Measurements from ENCODE around the gene LZTS3. TPM values are rescaled to one million over a fixed set of nuclear protein-coding genes. Genes with fewer than 3 reads are reported as not detected.

The LZTS3 gene
- total and polyA plus RNA-seq, 2 of the 8 experiments (the other 6 are each of a cell fraction or from before 2014, with no cell fraction given): 31.8 to 33.5 TPM

DNA sequence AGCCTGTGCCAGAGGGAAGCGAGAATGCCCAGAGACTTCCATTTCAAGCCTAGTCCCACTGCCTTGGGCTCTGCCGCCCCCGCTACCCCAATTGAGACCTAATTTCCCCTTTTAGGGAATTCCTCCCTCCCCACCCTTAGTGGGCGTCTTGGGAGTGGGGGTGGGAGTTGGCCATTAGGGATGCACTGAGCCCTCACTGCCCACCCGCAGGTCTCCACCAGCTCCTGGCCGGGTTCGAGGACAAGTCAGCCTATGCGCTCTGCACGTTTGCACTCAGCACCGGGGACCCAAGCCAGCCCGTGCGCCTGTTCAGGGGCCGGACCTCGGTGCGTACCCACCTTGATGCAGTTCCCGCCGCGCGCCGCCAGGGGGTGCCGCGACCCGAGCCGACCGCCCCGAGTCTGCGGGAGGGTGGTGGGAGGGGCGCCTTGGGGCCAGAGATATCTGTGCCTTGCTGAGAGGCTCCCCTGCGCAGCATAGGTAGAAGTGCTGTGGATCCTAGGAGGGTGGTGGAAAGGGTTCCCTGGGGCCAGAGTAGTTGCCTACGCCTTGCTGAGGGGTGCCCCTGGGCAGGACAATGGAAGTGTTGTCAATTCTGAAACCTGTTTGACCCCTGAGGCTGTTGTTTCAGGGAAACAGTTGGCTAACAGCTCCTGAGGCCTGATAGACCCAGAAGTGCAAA is 45.1 kb upstream of the LZTS3 start:
- 27% methylated on average over 30 of the region's 30 CpGs; no CpG with 5 or more reads in 1 of the 2 experiments for WGBS, 2 experiments (ENCODE audit: extremely low coverage in 1 of 2, insufficient coverage in 1 of 2, insufficient read length in 1 of 2, insufficient replicate concordance in 2 of 2, low coverage in 1 of 2, low lambda C conversion rate in 2 of 2, missing lambda C conversion rate in 1 of 2)
- peaks cover 0 to 2% (median 0%) of the 10 kb centered on the region in 4 experiments; a peak in 2 of 7 replicates for H3K4me1 ChIP-seq (replicated peaks in 1 of 4; ENCODE audit: control insufficient read depth in 3 of 4, insufficient read depth in 4 of 4, low read length in 3 of 4)
- H3K4me3 ChIP-seq (ENCODE audit: extremely low read depth in 1 of 4, insufficient read depth in 2 of 4, low read depth in 3 of 4, low read length in 4 of 4): no peak overlapping the region
- ChIA-PET CTCF (ENCODE audit: partially characterized antibody) (interaction anchor here (0.6 to 9.5 kb wide), 33 partner anchors 8 to 1873 kb away, joined by 3 to 158 read pairs (median 4); partner anchors contain the start of genes FASTKD5, ITPA and UBOX5), POLR2A (ENCODE audit: partially characterized antibody) (interaction anchor here (1.2 to 8.7 kb wide), 5 partner anchors 9 to 30 kb away, joined by 3 to 46 read pairs (median 7); partner anchors contain the start of genes ITPA and SLC4A11)
- no peak overlapping the region for H2BK15ac ChIP-seq (ENCODE audit: low read length)
- no peak overlapping the region for H3K18ac ChIP-seq (ENCODE audit: extremely low read depth, low read length)
- DNase-seq (ENCODE audit: low read depth in 1 of 2, low spot score in 2 of 2) (peak in 1 of 2 experiments; percentile 98), FAIRE-seq (no peak)
- H3K4ac ChIP-seq (replicated peaks; ENCODE audit: insufficient read length, low read depth, low read length): no peak overlapping the region
- no peak overlapping the region for H4K8ac ChIP-seq (ENCODE audit: extremely low read depth, insufficient read depth, low read length)
- H3K14ac ChIP-seq (ENCODE audit: insufficient read length): no peak overlapping the region
- no peak overlapping the region for H4K5ac ChIP-seq (ENCODE audit: insufficient read length, low read depth, low read length)
- H3K79me1 ChIP-seq (ENCODE audit: low read depth, low read length): 0 out of 2 replicates have a peak, but pooled peaks cover 2% of the 10 kb centered on the region
- no peaks in the 10 kb centered on the region for H3K27me3 ChIP-seq (replicated peaks in 1 of 4; ENCODE audit: control insufficient read depth in 3 of 4, extremely low read depth in 1 of 4, insufficient read depth in 3 of 4, low read length in 3 of 4)
- H3K23ac ChIP-seq (ENCODE audit: insufficient read length): no peak overlapping the region
- no peak overlapping the region for H3K9ac ChIP-seq (replicated peaks in 1 of 4; ENCODE audit: extremely low read depth in 1 of 4, low read depth in 3 of 4, low read length in 3 of 4)
- no peak overlapping the region for H3K56ac ChIP-seq (replicated peaks; ENCODE audit: insufficient read length, low read depth, low read length)
- H2BK5ac ChIP-seq (ENCODE audit: low read depth, low read length): no peak overlapping the region; the same call in 1 of the 2 replicates
- H2AFZ ChIP-seq (ENCODE audit: low read length): no peak overlapping the region
- no peak overlapping the region for H2AK5ac ChIP-seq (ENCODE audit: low read depth, low read length)
- H3K79me2 ChIP-seq (ENCODE audit: control insufficient read depth in 1 of 2, insufficient read depth in 2 of 2, low read length in 2 of 2): no peaks in the 10 kb centered on the region
- no peak overlapping the region for H2BK12ac ChIP-seq (ENCODE audit: low read depth, low read length)
- H4K91ac ChIP-seq (replicated peaks; ENCODE audit: insufficient read length, low read length): no peak overlapping the region
- H3K36me3 ChIP-seq (ENCODE audit: control insufficient read depth in 2 of 4, insufficient read depth in 4 of 4, low read length in 3 of 4): peaks cover 4 to 40% (median 19%) of the 10 kb centered on the region in 4 experiments
- H2BK120ac ChIP-seq (replicated peaks; ENCODE audit: low read depth, low read length): no peak overlapping the region
- H3K27ac ChIP-seq (ENCODE audit: low read depth, low read length): no peak overlapping the region
- H4K20me1 ChIP-seq (replicated peaks in 1 of 2; ENCODE audit: control insufficient read depth in 1 of 2, insufficient read depth in 2 of 2, low read length in 2 of 2): peaks cover 0 to under 1% of the 10 kb centered on the region in 2 experiments
- H3K4me2 ChIP-seq (ENCODE audit: insufficient read depth in 1 of 2, low read depth in 2 of 2, low read length in 2 of 2): no peak overlapping the region
- H3K9me3 ChIP-seq (ENCODE audit: insufficient read depth in 2 of 2, low read depth in 1 of 2, low read length in 1 of 2): no peaks in the 10 kb centered on the region
- no peaks in the 10 kb centered on the region; the same call in 1 of the 2 replicates for H3K23me2 ChIP-seq (ENCODE audit: low read depth, low read length)
- H2BK20ac ChIP-seq (ENCODE audit: low read length): no peak overlapping the region
- TF ChIP-seq RXRA (IDR thresholded peaks at IDR 0.05; ENCODE audit: insufficient read depth, low read depth, low read length) (0 out of 2 replicates have a peak, but pooled peaks have one; percentile 49), CTBP2 (IDR thresholded peaks at IDR 0.05; ENCODE audit: borderline replicate concordance, insufficient read depth, insufficient read length, low read length) (no peak), CREB1 (IDR thresholded peaks at IDR 0.05) (peak; percentile 47; the same call in 1 of the 2 replicates), GABPA (IDR thresholded peaks at IDR 0.05; ENCODE audit: borderline replicate concordance, insufficient read depth, low read length) (peak; percentile 77), TAF1 (IDR thresholded peaks at IDR 0.05; ENCODE audit: low read depth, low read length) (no peak), YY1 (IDR thresholded peaks at IDR 0.05; ENCODE audit: low read depth, low read length) (0 out of 2 replicates have a peak, but pooled peaks have one; percentile 17)
- TF ChIP-seq, protein P1, sequence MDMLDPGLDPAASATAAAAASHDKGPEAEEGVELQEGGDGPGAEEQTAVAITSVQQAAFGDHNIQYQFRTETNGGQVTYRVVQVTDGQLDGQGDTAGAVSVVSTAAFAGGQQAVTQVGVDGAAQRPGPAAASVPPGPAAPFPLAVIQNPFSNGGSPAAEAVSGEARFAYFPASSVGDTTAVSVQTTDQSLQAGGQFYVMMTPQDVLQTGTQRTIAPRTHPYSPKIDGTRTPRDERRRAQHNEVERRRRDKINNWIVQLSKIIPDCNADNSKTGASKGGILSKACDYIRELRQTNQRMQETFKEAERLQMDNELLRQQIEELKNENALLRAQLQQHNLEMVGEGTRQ (IDR thresholded peaks at IDR 0.05; ENCODE audit: low read length): no peak
- TF ChIP-seq, protein P2, sequence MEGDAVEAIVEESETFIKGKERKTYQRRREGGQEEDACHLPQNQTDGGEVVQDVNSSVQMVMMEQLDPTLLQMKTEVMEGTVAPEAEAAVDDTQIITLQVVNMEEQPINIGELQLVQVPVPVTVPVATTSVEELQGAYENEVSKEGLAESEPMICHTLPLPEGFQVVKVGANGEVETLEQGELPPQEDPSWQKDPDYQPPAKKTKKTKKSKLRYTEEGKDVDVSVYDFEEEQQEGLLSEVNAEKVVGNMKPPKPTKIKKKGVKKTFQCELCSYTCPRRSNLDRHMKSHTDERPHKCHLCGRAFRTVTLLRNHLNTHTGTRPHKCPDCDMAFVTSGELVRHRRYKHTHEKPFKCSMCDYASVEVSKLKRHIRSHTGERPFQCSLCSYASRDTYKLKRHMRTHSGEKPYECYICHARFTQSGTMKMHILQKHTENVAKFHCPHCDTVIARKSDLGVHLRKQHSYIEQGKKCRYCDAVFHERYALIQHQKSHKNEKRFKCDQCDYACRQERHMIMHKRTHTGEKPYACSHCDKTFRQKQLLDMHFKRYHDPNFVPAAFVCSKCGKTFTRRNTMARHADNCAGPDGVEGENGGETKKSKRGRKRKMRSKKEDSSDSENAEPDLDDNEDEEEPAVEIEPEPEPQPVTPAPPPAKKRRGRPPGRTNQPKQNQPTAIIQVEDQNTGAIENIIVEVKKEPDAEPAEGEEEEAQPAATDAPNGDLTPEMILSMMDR (IDR thresholded peaks at IDR 0.05; ENCODE audit: control extremely low read depth in 1 of 3, insufficient read depth in 1 of 3, low read depth in 1 of 3, low read length in 3 of 3): peak; percentile 86 to 90 (median 89)

All from H1 (cell line).